HepG2 (cell line): ENCODE results near the gene PTCRA. TPM values are rescaled to one million over a fixed set of nuclear protein-coding genes. Genes with fewer than 3 reads are reported as not detected.

Source experiments
- BORCS8-MEF2B ChIP-seq: sonication (generic); formaldehyde crosslinking; IDR thresholded peaks from 2 replicates; pipeline ENCODE4 v1.8.0; 2022; ENCODE audit warnings: mild to moderate bottlenecking, missing genetic modification reagents
- ELF4 ChIP-seq: sonication (generic); formaldehyde crosslinking; IDR thresholded peaks from 2 replicates; pipeline ENCODE4 v1.5.0; 2020; ENCODE audit warnings: missing genetic modification reagents, mild to moderate bottlenecking, moderate library complexity, borderline replicate concordance
- GTF3A ChIP-seq: sonication (generic); formaldehyde crosslinking; conservative IDR thresholded peaks from 2 replicates; pipeline ENCODE4 v1.4.0; 2020; ENCODE audit warnings: mild to moderate bottlenecking, missing genetic modification reagents
- HMGA1 ChIP-seq: sonication (generic); formaldehyde crosslinking; conservative IDR thresholded peaks from 2 replicates; pipeline ENCODE4 v1.4.0; 2020; ENCODE audit warnings: missing genetic modification reagents
- IRF2 ChIP-seq: IDR thresholded peaks from 2 replicates; pipeline ENCODE4 v1.6.1; 2018; ENCODE audit warnings: missing genetic modification reagents, missing compliant biosample characterization
- JARID2 ChIP-seq: sonication (generic); formaldehyde crosslinking; IDR thresholded peaks from 2 replicates; pipeline ENCODE4 v1.8.1; 2023; ENCODE audit warnings: missing genetic modification reagents, inconsistent platforms; ENCODE audit not compliant: insufficient replicate concordance
- KAT2B ChIP-seq: fragments of 150-350 bp; IDR thresholded peaks from 2 replicates; pipeline ENCODE4 v1.6.1; 2014; ENCODE audit warnings: low read depth, low read length, borderline replicate concordance
- MAZ ChIP-seq, 2 experiments: sonication (generic) in 1 of 2; formaldehyde crosslinking in 1 of 2; IDR thresholded peaks; 2 replicates each; pipeline versions ENCODE4 v1.5.0 to v1.6.1; 2012 to 2020; ENCODE audit warnings: low read depth in 2 of 2, mild to moderate bottlenecking in 2 of 2, borderline replicate concordance in 1 of 2, improper control_type of control experiment in 1 of 2, low read length in 1 of 2, missing genetic modification reagents in 1 of 2, moderate library complexity in 1 of 2
- ONECUT2 ChIP-seq: sonication (generic); formaldehyde crosslinking; IDR thresholded peaks from 2 replicates; pipeline ENCODE4 v1.4.0; 2020; ENCODE audit warnings: missing genetic modification reagents
- PHB2 ChIP-seq: fragments of 450-650 bp; IDR thresholded peaks from 2 replicates; pipeline ENCODE4 v1.6.1; 2018; ENCODE audit not compliant: partially characterized antibody
- SALL2 ChIP-seq: sonication (generic); formaldehyde crosslinking; IDR thresholded peaks from 2 replicates; pipeline ENCODE4 v1.8.1; 2023; ENCODE audit warnings: mild to moderate bottlenecking, missing genetic modification reagents, inconsistent platforms
- SMAD1 ChIP-seq: sonication (generic); formaldehyde crosslinking; IDR thresholded peaks from 2 replicates; pipeline ENCODE4 v1.4.0; 2020; ENCODE audit warnings: missing genetic modification reagents, low read depth, mild to moderate bottlenecking, borderline replicate concordance
- SMYD3 ChIP-seq: sonication (generic); formaldehyde crosslinking; IDR thresholded peaks from 2 replicates; pipeline ENCODE4 v1.8.1; 2023; ENCODE audit warnings: mild to moderate bottlenecking, missing genetic modification reagents
- WIZ ChIP-seq: sonication (generic); formaldehyde crosslinking; IDR thresholded peaks from 2 replicates; pipeline ENCODE4 v1.5.1; 2020; ENCODE audit warnings: mild to moderate bottlenecking, missing genetic modification reagents
- ZC3H4 ChIP-seq: sonication (generic); formaldehyde crosslinking; IDR thresholded peaks from 2 replicates; pipeline ENCODE4 v1.4.0; 2020; ENCODE audit warnings: missing genetic modification reagents, borderline replicate concordance
- ZNF121 ChIP-seq: sonication (generic); formaldehyde crosslinking; IDR thresholded peaks from 2 replicates; pipeline ENCODE4 v1.5.0; 2020; ENCODE audit warnings: mild to moderate bottlenecking, missing genetic modification reagents
- ZNF256 ChIP-seq: sonication (generic); formaldehyde crosslinking; conservative IDR thresholded peaks from 2 replicates; pipeline ENCODE4 v1.4.0; 2020; ENCODE audit warnings: missing genetic modification reagents
- ZNF337 ChIP-seq: sonication (generic); formaldehyde crosslinking; IDR thresholded peaks from 2 replicates; pipeline ENCODE4 v1.5.1; 2020; ENCODE audit warnings: missing genetic modification reagents, low read depth, mild to moderate bottlenecking, borderline replicate concordance
- ZNF556 ChIP-seq: sonication (generic); formaldehyde crosslinking; IDR thresholded peaks from 2 replicates; pipeline ENCODE4 v1.4.0; 2020; ENCODE audit warnings: mild to moderate bottlenecking, missing genetic modification reagents, borderline replicate concordance
- ZNF570 ChIP-seq: sonication (generic); formaldehyde crosslinking; IDR thresholded peaks from 2 replicates; pipeline ENCODE4 v1.4.0; 2020; ENCODE audit warnings: mild to moderate bottlenecking, missing genetic modification reagents, borderline replicate concordance
- ZNF746 ChIP-seq: sonication (generic); formaldehyde crosslinking; IDR thresholded peaks from 2 replicates; pipeline ENCODE4 v1.8.0; 2022; ENCODE audit warnings: mild to moderate bottlenecking, missing genetic modification reagents
- ZNF782 ChIP-seq: sonication (generic); formaldehyde crosslinking; IDR thresholded peaks from 2 replicates; pipeline ENCODE4 v1.4.0; 2020; ENCODE audit warnings: missing genetic modification reagents, mild to moderate bottlenecking, borderline replicate concordance
- ZSCAN12 ChIP-seq: sonication (generic); formaldehyde crosslinking; IDR thresholded peaks from 2 replicates; pipeline ENCODE4 v1.9.0; 2021; ENCODE audit warnings: mild to moderate bottlenecking, missing genetic modification reagents
- polyA plus RNA-seq, 8 experiments: library from polyadenylated mRNA; depleted of rRNA in 3 of 8; stranded (reverse) in 7 of 8; unstranded in 1 of 8; fragments of >200 nt; fragmentation: Illumina TruSeq in 4 of 8; extraction: Trizol in 4 of 8; gene quantifications; 2 replicates each; pipeline versions ENCODE4 v1.2.1 to v1.2.3, GENCODE V29; 2011 to 2016; ENCODE audit warnings: low read depth in 4 of 8, missing spikeins in 1 of 8, mixed read lengths in 1 of 8; ENCODE audit not compliant: insufficient read depth in 1 of 8
- total RNA-seq, 5 experiments: library from RNA; depleted of rRNA; stranded (reverse); fragments of >200 nt; fragmentation: Illumina TruSeq; extraction: Trizol; gene quantifications; 2 replicates each; pipeline ENCODE4 v1.2.3, GENCODE V29; 2016; ENCODE audit warnings: low read depth in 1 of 5
- TF ChIP-seq, protein P1 (sequence below): sonication (generic); formaldehyde crosslinking; IDR thresholded peaks from 2 replicates; pipeline ENCODE4 v1.4.0; 2020; ENCODE audit warnings: missing genetic modification reagents, borderline replicate concordance
- TF ChIP-seq, protein P2 (sequence below): IDR thresholded peaks from 2 replicates; pipeline ENCODE4 v1.6.1; 2012; ENCODE audit warnings: inconsistent platforms
- TF ChIP-seq, protein P3 (sequence below): sonication (generic); formaldehyde crosslinking; IDR thresholded peaks from 2 replicates; pipeline ENCODE4 v1.4.0; 2020; ENCODE audit warnings: missing genetic modification reagents, low read depth, mild to moderate bottlenecking, borderline replicate concordance
- TF ChIP-seq, protein P4 (sequence below): IDR thresholded peaks from 2 replicates; pipeline ENCODE4 v1.6.1; 2016; ENCODE audit warnings: mild to moderate bottlenecking, missing biosample characterization, missing genetic modification reagents

Gene PTCRA
- total and polyA plus RNA-seq, 2 of the 13 experiments (the other 11 are each of a cell fraction or from before 2014, with no cell fraction given), result not detected

DNA sequence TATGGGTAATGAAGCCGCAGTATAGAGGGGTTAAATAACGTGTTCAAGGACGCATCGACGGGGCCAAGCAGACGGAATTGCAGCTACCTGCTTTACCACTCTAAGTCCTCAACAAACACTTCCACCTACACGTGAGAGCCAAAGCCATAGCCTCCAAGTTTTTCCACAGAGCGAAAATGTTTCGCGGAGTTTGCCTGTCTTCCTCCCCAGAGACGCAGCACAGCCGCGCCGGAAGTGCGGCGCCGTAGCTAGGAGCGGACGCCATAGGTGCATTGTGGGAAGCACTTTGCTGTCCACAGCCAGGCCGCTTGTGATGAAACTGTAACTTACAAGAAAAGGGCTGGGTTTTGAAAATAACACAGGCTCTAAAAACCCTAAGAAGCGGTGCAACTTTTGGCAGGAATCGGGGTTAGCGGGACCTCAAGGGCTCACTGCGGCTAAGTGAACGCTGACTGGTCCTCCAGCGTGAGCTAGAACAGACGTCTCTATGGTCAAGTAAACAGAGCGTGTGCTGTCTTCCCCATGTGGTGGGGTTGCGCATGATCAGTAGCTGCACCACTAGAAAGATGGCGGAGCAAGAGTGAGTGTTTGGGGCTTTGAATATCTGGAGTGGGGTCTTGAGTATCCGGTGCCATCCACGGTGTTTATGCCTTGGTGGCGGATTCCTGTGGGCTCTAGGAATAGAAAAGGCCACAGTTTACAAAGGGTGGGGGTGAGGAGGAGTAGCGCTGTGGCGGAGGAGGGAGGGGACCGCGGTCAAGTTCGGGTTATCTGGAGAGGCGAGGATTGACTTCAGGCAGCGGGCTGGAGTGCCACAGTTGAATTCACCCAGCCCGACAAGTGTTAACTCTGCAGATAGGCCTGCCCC lies 36.2 kb upstream of the PTCRA start, which contains the start of gene RPL7L1 (continued):
- peak; percentile 35; the same call in 1 of the 2 replicates for TF ChIP-seq ONECUT2 (CRISPR knock-in tag)
- TF ChIP-seq PHB2, result no peak
- TF ChIP-seq, protein P1, sequence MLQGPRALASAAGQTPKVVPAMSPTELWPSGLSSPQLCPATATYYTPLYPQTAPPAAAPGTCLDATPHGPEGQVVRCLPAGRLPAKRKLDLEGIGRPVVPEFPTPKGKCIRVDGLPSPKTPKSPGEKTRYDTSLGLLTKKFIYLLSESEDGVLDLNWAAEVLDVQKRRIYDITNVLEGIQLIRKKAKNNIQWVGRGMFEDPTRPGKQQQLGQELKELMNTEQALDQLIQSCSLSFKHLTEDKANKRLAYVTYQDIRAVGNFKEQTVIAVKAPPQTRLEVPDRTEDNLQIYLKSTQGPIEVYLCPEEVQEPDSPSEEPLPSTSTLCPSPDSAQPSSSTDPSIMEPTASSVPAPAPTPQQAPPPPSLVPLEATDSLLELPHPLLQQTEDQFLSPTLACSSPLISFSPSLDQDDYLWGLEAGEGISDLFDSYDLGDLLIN, result no peak
- TF ChIP-seq, protein P2, sequence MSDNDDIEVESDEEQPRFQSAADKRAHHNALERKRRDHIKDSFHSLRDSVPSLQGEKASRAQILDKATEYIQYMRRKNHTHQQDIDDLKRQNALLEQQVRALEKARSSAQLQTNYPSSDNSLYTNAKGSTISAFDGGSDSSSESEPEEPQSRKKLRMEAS, result peak; percentile 86
- TF ChIP-seq ELF4 (CRISPR knock-in tag), result peak; percentile 86; the same call in 1 of the 2 replicates
- no peak for TF ChIP-seq IRF2 (CRISPR knock-in tag)
- no peak for TF ChIP-seq ZNF256 (CRISPR knock-in tag)
- no peak for TF ChIP-seq KAT2B
- TF ChIP-seq WIZ (CRISPR knock-in tag), result no peak
- TF ChIP-seq, protein P3, sequence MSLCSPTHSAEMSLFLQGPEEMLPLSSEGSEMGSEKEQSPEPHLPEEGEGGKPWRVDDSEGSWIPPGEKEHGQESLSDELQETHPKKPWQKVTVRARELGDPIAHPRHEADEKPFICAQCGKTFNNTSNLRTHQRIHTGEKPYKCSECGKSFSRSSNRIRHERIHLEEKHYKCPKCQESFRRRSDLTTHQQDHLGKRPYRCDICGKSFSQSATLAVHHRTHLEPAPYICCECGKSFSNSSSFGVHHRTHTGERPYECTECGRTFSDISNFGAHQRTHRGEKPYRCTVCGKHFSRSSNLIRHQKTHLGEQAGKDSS (CRISPR knock-in tag), result peak; percentile 58; the same call in 1 of the 2 replicates
- TF ChIP-seq HMGA1 (CRISPR knock-in tag), result no peak
- TF ChIP-seq ZNF570 (CRISPR knock-in tag), result peak; percentile 84; the same call in 1 of the 2 replicates
- TF ChIP-seq MAZ (IDR thresholded peaks at IDR 0.05; ENCODE audit: borderline replicate concordance, low read depth, low read length), result peak; percentile 66; the same call in 1 of the 2 replicates
- peak; percentile 79 for TF ChIP-seq MAZ (CRISPR knock-in tag; IDR thresholded peaks at IDR 0.05; ENCODE audit: low read depth)
- peak; percentile 80; the same call in 1 of the 2 replicates for TF ChIP-seq ZNF556 (CRISPR knock-in tag)
- no peak for TF ChIP-seq SMYD3 (CRISPR knock-in tag)
- peak; percentile 23; the same call in 1 of the 2 replicates for TF ChIP-seq GTF3A
- TF ChIP-seq ZNF782, result peak; percentile 75; the same call in 1 of the 2 replicates
- TF ChIP-seq SALL2 (CRISPR knock-in tag), result peak; percentile 80
- 0 out of 2 replicates have a peak, but pooled peaks have one; percentile 74 for TF ChIP-seq ZC3H4 (CRISPR knock-in tag)
- TF ChIP-seq, protein P4, sequence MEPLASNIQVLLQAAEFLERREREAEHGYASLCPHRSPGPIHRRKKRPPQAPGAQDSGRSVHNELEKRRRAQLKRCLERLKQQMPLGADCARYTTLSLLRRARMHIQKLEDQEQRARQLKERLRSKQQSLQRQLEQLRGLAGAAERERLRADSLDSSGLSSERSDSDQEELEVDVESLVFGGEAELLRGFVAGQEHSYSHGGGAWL (CRISPR knock-in tag), result peak; percentile 64; the same call in 1 of the 2 replicates
- peak; percentile 4 for TF ChIP-seq JARID2 (CRISPR knock-in tag)
- peak; percentile 63; the same call in 1 of the 2 replicates for TF ChIP-seq BORCS8-MEF2B (CRISPR knock-in tag)
- 0 out of 2 replicates have a peak, but pooled peaks have one; percentile 24 for TF ChIP-seq ZNF121 (CRISPR knock-in tag)
- TF ChIP-seq ZSCAN12 (CRISPR knock-in tag), result peak; percentile 89; the same call in 1 of the 2 replicates
- TF ChIP-seq ZNF337, result peak; percentile 85; the same call in 1 of the 2 replicates
- TF ChIP-seq ZNF746 (CRISPR knock-in tag), result peak; percentile 18
- TF ChIP-seq SMAD1 (CRISPR knock-in tag), result peak; percentile 72; the same call in 1 of the 2 replicates
